Adrenal gland (tissue), 12 donors: ENCODE data around the gene PPM1E. TPM values are rescaled to one million over a fixed set of nuclear protein-coding genes. Genes with fewer than 3 reads are reported as not detected.
"Not testable (repeated sequence)": the region's sequence is repeated elsewhere in the genome, so short reads cannot be mapped to it uniquely, and the experiment has no call there.

ENCODE experiments used
- DNase-seq, 7 donors: peaks; one replicate each; pipeline ENCODE4 v3.0.0-alpha.2; 2019 to 2020
- H3K27ac ChIP-seq, 5 donors: fragments of 200-600 bp; sonication (generic) in 4 of 5; 1 replicate in 3 of 5; 2 replicates in 2 of 5; pipeline versions ENCODE4 v1.5.1 to v1.8.0; 2016 to 2020; ENCODE audit warnings: mild to moderate bottlenecking in 1 of 5
- H3K27me3 ChIP-seq: fragments of 200-600 bp; 2 replicates; pipeline ENCODE4 v1.8.0; 2021
- H3K36me3 ChIP-seq, 2 donors: fragments of 200-600 bp; replicated peaks in 1 of 2; 1 replicate in 1 of 2; 2 replicates in 1 of 2; pipeline versions ENCODE4 v1.5.1 to v1.8.0; 2018 to 2022
- H3K4me1 ChIP-seq, 2 donors: fragments of 200-600 bp; replicated peaks in 1 of 2; 1 replicate in 1 of 2; 2 replicates in 1 of 2; pipeline versions ENCODE4 v1.5.1 to v1.8.0; 2018 to 2021
- H3K4me3 ChIP-seq, 4 donors: fragments of 200-600 bp; sonication (generic) in 3 of 4; one replicate each; pipeline ENCODE4 v1.5.1; 2016 to 2018
- H3K9me3 ChIP-seq, 3 donors: fragments of 200-600 bp; sonication (generic) in 1 of 3; replicated peaks in 1 of 3; 1 replicate in 2 of 3; 2 replicates in 1 of 3; pipeline versions ENCODE4 v1.5.1 to v1.8.0; 2016 to 2021
- CTCF ChIP-seq, 6 experiments: fragments of 450-650 bp in 4 of 6; fragments of 200-600 bp in 2 of 6; sonication (generic) in 1 of 6; IDR thresholded peaks; 1 replicate in 5 of 6; 2 replicates in 1 of 6; pipeline versions ENCODE4 v1.5.1 to v1.8.0; 2016 to 2021; ENCODE audit warnings: antibody characterized with exemption in 6 of 6, mild to moderate bottlenecking in 2 of 6, moderate library complexity in 1 of 6
- POLR2A ChIP-seq, 2 donors: fragments of 450-650 bp; IDR thresholded peaks; one replicate each; pipeline ENCODE4 v1.6.1; 2017; ENCODE audit warnings: antibody characterized with exemption in 2 of 2, mild to moderate bottlenecking in 2 of 2, moderate library complexity in 1 of 2
- WGBS, 4 donors: extraction: QIAGEN DNeasy Blood & Tissue Kit in 2 of 4; methylation state at CpG; one replicate each; pipeline versions ENCODE4 v1.1.5 to v1.1.7; 2013 to 2017; 5-methylcytosine and 5-hydroxymethylcytosine counted together
- intact Hi-C, 2 donors: fragments of 100-400 bp; cut with DNase I; formaldehyde crosslinking; loops; one replicate each; pipeline versions ENCODE4 v1.14.1 to v1.15.0; 2022 to 2023
- polyA plus RNA-seq, 3 donors: library from polyadenylated mRNA; stranded (reverse); fragments of 200-250 nt in 2 of 3; fragments of 350-450 nt in 1 of 3; fragmentation: Illumina TruSeq in 1 of 3; extraction: RNeasy Lipid Tissue Mini Kit (QIAGEN cat#74804) in 1 of 3; gene quantifications; one replicate each; pipeline ENCODE4 v1.2.3, GENCODE V29; 2013 to 2014
- total RNA-seq, 9 donors: library from RNA; depleted of rRNA in 4 of 9; stranded (reverse); fragments of >200 nt in 4 of 9; fragments of 120-200 nt in 1 of 9; fragmentation: NEBNext Ultra II Directional in 1 of 9; extraction: Animal tissue kit (Norgen Biotek cat#: 25700) in 1 of 9; gene quantifications; one replicate each; pipeline versions ENCODE4 v1.1.0 to v1.2.4, GENCODE V29; 2013 to 2023
- donor health status: healthy with polysubstance abuse.
- donor health status: Bipolar disorder and iron deficiency.
- donor health status: DM: yes; HTN: yes; CAD: no.
- donor health status: DM: no; HTN: no; CAD: no.
- donor health status: DM: no; HTN: no; CAD: no.
- donor health status: DM: yes; HTN: yes; CAD: no.

Gene PPM1E
- total and polyA plus RNA-seq, 12 donors: 1.8 to 22.7 (median 11.3) TPM

DNA sequence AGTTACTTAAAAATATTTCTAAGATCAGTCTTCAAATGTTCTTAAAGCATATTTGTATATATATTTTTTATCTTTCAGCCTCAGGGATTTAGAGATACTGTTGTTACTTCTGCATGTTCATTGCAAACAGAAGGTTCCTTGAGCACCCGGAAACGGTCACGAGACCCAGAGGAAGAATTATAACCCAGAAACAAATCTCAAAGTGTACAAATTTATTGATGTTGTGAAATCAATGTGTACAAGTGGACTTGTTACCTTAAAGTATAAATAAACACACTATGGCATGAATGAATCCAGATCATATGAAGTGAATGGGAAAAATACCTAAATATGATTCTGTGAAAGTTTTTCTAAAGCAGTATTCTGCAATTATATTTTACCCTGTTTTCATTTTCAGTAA lies 21.6 kb upstream of the PPM1E start:
- no peaks in the 10 kb centered on the region for H3K27me3 ChIP-seq
- DNase-seq: no peak
- intact Hi-C loops: no loop called here
- TF ChIP-seq CTCF (IDR thresholded peaks at IDR 0.05): no peak
- TF ChIP-seq POLR2A (IDR thresholded peaks at IDR 0.05): no peak
- H3K36me3 ChIP-seq: no peaks in the 10 kb centered on the region
- H3K27ac ChIP-seq: no peak overlapping the region
- no peak overlapping the region for H3K4me3 ChIP-seq
- H3K9me3 ChIP-seq: no peaks in the 10 kb centered on the region
- H3K4me1 ChIP-seq: no peaks in the 10 kb centered on the region
- 88 to 95% (median 92%) methylated on average over 3 of the region's 3 CpGs for WGBS, 4 donors

DNA sequence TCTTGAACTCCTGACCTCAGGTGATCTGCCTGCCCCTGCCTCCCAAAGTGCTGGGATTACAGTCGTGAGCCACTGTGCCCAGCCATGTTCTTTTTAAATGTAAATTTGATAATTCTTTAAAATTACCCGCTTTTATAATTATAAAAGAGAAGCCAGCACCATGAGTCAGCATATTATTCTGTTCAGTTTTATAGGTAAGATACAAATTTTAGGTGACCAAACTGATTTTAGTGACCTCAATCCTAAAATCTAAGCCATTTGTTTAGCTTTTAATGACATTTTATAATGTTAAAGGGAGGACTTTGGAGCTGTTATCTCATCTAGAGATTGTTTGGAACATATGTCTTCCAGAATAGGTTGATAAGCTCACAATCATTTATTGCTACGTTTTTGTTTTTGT lies 20.8 kb upstream of the PPM1E start:
- no peaks in the 10 kb centered on the region for H3K9me3 ChIP-seq
- intact Hi-C loops: no loop called here
- H3K27me3 ChIP-seq: no peaks in the 10 kb centered on the region
- no peaks in the 10 kb centered on the region for H3K4me1 ChIP-seq
- no peak for DNase-seq
- H3K27ac ChIP-seq: no peak overlapping the region
- TF ChIP-seq CTCF (IDR thresholded peaks at IDR 0.05) (no peak), POLR2A (IDR thresholded peaks at IDR 0.05) (no peak)
- no peak overlapping the region for H3K4me3 ChIP-seq
- H3K36me3 ChIP-seq: no peaks in the 10 kb centered on the region
- 77 to 86% (median 78%) methylated on average over 3 of the region's 3 CpGs for WGBS, 4 donors

GRCh38 chr17:58741121-58741625 lies 14.5 kb upstream of the PPM1E start:
- H3K27ac ChIP-seq: no peak overlapping the region
- no peak for TF ChIP-seq CTCF (IDR thresholded peaks at IDR 0.05)
- TF ChIP-seq POLR2A (IDR thresholded peaks at IDR 0.05): no peak
- 77 to 84% (median 84%) methylated on average over 8 of the region's 8 CpGs for WGBS, 4 donors

DNA sequence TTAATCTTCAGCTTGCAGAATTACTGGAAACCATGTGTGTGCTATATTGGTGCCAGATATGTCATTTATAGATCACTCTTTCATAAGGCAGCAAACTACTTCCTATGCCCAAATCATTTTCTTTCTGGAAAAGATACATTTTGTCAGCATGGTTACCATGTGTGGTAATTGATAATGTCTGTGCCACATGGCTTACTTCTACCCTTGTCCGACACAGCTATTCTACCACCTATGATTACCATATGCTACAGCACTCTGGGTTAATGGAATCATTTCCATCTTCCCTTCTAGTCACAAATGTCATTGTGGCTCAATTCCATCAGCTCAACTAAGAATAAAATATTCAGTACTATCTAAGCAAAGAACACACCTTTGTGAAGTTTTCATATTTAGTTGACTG lies 8.0 kb upstream of the PPM1E start:
- DNase-seq: no peak
- Histone ChIP-seq H3K4me3 (no peak overlapping the region), H3K36me3 (no peaks in the 10 kb centered on the region), H3K9me3 (no peaks in the 10 kb centered on the region), H3K27ac (no peak overlapping the region), H3K4me1 (no peaks in the 10 kb centered on the region), H3K27me3 (no peaks in the 10 kb centered on the region)
- WGBS, 4 donors: 93 to 96% (median 94%) methylated on average over 1 of the region's 1 CpG
- intact Hi-C loops: no loop called here
- TF ChIP-seq POLR2A (IDR thresholded peaks at IDR 0.05) (no peak), CTCF (IDR thresholded peaks at IDR 0.05) (no peak)

More at GRCh38 chr17:58741121-58741625, 14.5 kb upstream of the PPM1E start:
- Histone ChIP-seq H3K36me3 (no peaks in the 10 kb centered on the region), H3K27me3 (no peaks in the 10 kb centered on the region), H3K4me1 (no peaks in the 10 kb centered on the region), H3K9me3 (no peaks in the 10 kb centered on the region), H3K4me3 (no peak overlapping the region)
- DNase-seq: no peak
- intact Hi-C loops: no loop called here

- H3K4me3 ChIP-seq, intact Hi-C loops, H3K27me3 ChIP-seq: not testable (repeated sequence)
These were observed 6.0 kb upstream of the PPM1E start for GRCh38 chr17:58749627-58750026.

More at GRCh38 chr17:58749627-58750026, 6.0 kb upstream of the PPM1E start:
- not testable (repeated sequence) for H3K36me3 ChIP-seq, H3K4me1 ChIP-seq, H3K27ac ChIP-seq, H3K9me3 ChIP-seq, DNase-seq
